SK-N-SH (cell line): ENCODE results near the gene PBLD. TPM values are rescaled to one million over a fixed set of nuclear protein-coding genes. Genes with fewer than 3 reads are reported as not detected.

Experiments used
- CTCF ChIA-PET: fragments of 300-600, 350-600 bp; formaldehyde crosslinking; extraction: SDS; loops from one replicate; lab custom pipeline; 2021; lab: Yijun Ruan, JAX
- POLR2A ChIA-PET: fragments of 350-600 bp; sonication (Branson Sonifier 250); formaldehyde crosslinking; extraction: SDS; loops from one replicate; lab custom pipeline; 2020; ENCODE audit warnings: antibody characterized with exemption, inconsistent platforms; lab: Yijun Ruan, JAX
- DNase-seq: peaks from one replicate; pipeline ENCODE4 v3.0.0; 2012
- H2AFZ ChIP-seq: fragments of 200-600 bp; sonication (generic); 2 replicates; pipeline ENCODE4 v1.8.1; 2016; ENCODE audit warnings: antibody characterized with exemption, mild to moderate bottlenecking, low read depth
- H3F3A ChIP-seq: fragments of 200-600 bp; sonication (generic); replicated peaks from 2 replicates; pipeline ENCODE3; 2016; ENCODE audit warnings: antibody characterized with exemption, mild to moderate bottlenecking; ENCODE audit not compliant: insufficient read depth
- H3K27ac ChIP-seq, 2 experiments: fragments of 200-500 bp in 1 of 2; fragments of 200-600 bp in 1 of 2; sonication (Bioruptor generic) in 1 of 2; sonication (generic), shearing (Covaris generic) in 1 of 2; 2 replicates each; pipeline versions ENCODE4 v1.5.1 to v1.6.1; 2014 to 2016; ENCODE audit warnings: low read depth in 2 of 2, inconsistent platforms in 1 of 2, low read length in 1 of 2, mild to moderate bottlenecking in 1 of 2, mixed read lengths in 1 of 2
- H3K27me3 ChIP-seq: fragments of 200-600 bp; sonication (generic), shearing (Covaris generic); 2 replicates; pipeline ENCODE4 v1.6.1; 2016; ENCODE audit warnings: mixed run types; ENCODE audit not compliant: insufficient read depth
- H3K36me3 ChIP-seq, 2 experiments: fragments of 200-500 bp in 1 of 2; fragments of 200-600 bp in 1 of 2; sonication (Bioruptor generic) in 1 of 2; sonication (generic) in 1 of 2; replicated peaks in 1 of 2; 2 replicates each; pipeline versions ENCODE3 to v1.5.1; 2014 to 2016; ENCODE audit warnings: low read length in 1 of 2, mild to moderate bottlenecking in 1 of 2; ENCODE audit not compliant: insufficient read depth in 2 of 2, control insufficient read depth in 1 of 2
- H3K4me1 ChIP-seq, 2 experiments: fragments of 200-500 bp in 1 of 2; fragments of 200-600 bp in 1 of 2; sonication (Bioruptor generic) in 1 of 2; sonication (generic), shearing (Covaris generic) in 1 of 2; 2 replicates each; pipeline versions ENCODE4 v1.5.1 to v1.6.1; 2014 to 2016; ENCODE audit warnings: low read depth in 1 of 2, low read length in 1 of 2, mixed run types in 1 of 2; ENCODE audit not compliant: insufficient read depth in 2 of 2, control insufficient read depth in 1 of 2
- H3K4me2 ChIP-seq: fragments of 200-600 bp; sonication (generic), shearing (Covaris generic); 2 replicates; pipeline ENCODE4 v1.6.1; 2017; ENCODE audit warnings: mixed run types
- H3K4me3 ChIP-seq, 2 experiments: fragments of 200-500 bp in 1 of 2; fragments of 200-600 bp in 1 of 2; sonication (Bioruptor generic) in 1 of 2; sonication (generic), shearing (Covaris generic) in 1 of 2; 2 replicates each; pipeline versions ENCODE4 v1.5.1 to v1.8.1; 2014 to 2016; ENCODE audit warnings: low read depth in 2 of 2, inconsistent platforms in 1 of 2, low read length in 1 of 2, mild to moderate bottlenecking in 1 of 2, mixed read lengths in 1 of 2, moderate library complexity in 1 of 2
- H3K79me2 ChIP-seq: fragments of 200-600 bp; sonication (generic); 2 replicates; pipeline ENCODE4 v1.8.1; 2017; ENCODE audit warnings: mild to moderate bottlenecking; ENCODE audit not compliant: insufficient read depth
- H3K9ac ChIP-seq: fragments of 200-600 bp; sonication (generic); 2 replicates; pipeline ENCODE4 v1.6.1; 2017; ENCODE audit warnings: mixed run types
- H3K9me2 ChIP-seq: fragments of 200-600 bp; sonication (generic); 2 replicates; pipeline ENCODE4 v1.6.1; 2017; ENCODE audit warnings: mixed run types
- H3K9me3 ChIP-seq: fragments of 200-600 bp; sonication (generic); 2 replicates; pipeline ENCODE4 v1.6.1; 2017; ENCODE audit warnings: mixed run types, mild to moderate bottlenecking, moderate library complexity
- H4K20me1 ChIP-seq: fragments of 200-600 bp; sonication (generic); 2 replicates; pipeline ENCODE4 v1.6.1; 2017; ENCODE audit warnings: mild to moderate bottlenecking, mixed run types; ENCODE audit not compliant: insufficient read depth
- ELF1 ChIP-seq: IDR thresholded peaks from 2 replicates; pipeline ENCODE4 v1.4.0; 2012
- EP300 ChIP-seq, 2 experiments: IDR thresholded peaks; 2 replicates each; pipeline versions ENCODE4 v1.4.0 to v1.6.1; 2012; ENCODE audit warnings: borderline replicate concordance in 1 of 2, low read depth in 1 of 2, low read length in 1 of 2
- EZH2phosphoT487 ChIP-seq: fragments of 200-600 bp; sonication (generic); IDR thresholded peaks from 2 replicates; pipeline ENCODE4 v1.6.1; 2017; ENCODE audit warnings: low read depth, mixed run types, mild to moderate bottlenecking, antibody characterized with exemption, moderate library complexity, borderline replicate concordance
- FOSL2 ChIP-seq: IDR thresholded peaks from 2 replicates; pipeline ENCODE4 v1.4.0; 2012; ENCODE audit warnings: low read depth, mild to moderate bottlenecking, moderate library complexity, borderline replicate concordance
- FOXJ3 ChIP-seq: sonication (generic); formaldehyde crosslinking; IDR thresholded peaks from 2 replicates; pipeline ENCODE4 v1.5.1; 2020; ENCODE audit warnings: mild to moderate bottlenecking, missing genetic modification reagents
- NFIC ChIP-seq: IDR thresholded peaks from 2 replicates; pipeline ENCODE4 v1.4.0; 2012; ENCODE audit warnings: borderline replicate concordance
- POLR2AphosphoS5 ChIP-seq: IDR thresholded peaks from 2 replicates; pipeline ENCODE4 v1.6.1; 2012; ENCODE audit warnings: low read depth, low read length
- TAF1 ChIP-seq: IDR thresholded peaks from 2 replicates; pipeline ENCODE4 v1.6.1; 2012; ENCODE audit warnings: low read depth, mild to moderate bottlenecking, low read length, moderate library complexity, borderline replicate concordance
- TEAD4 ChIP-seq: IDR thresholded peaks from 2 replicates; pipeline ENCODE4 v1.4.0; 2012; ENCODE audit warnings: mild to moderate bottlenecking, borderline replicate concordance; ENCODE audit not compliant: insufficient read depth
- WGBS: methylation state at CpG from one replicate; pipeline ENCODE4 v1.1.6; 2017; ENCODE audit warnings: low lambda C conversion rate; 5-methylcytosine and 5-hydroxymethylcytosine counted together
- polyA plus RNA-seq, 3 experiments: library from polyadenylated mRNA; depleted of rRNA; stranded (reverse); fragments of >200 nt; gene quantifications; 2 replicates each; pipeline ENCODE4 v1.2.3, GENCODE V29; 2012
- TF ChIP-seq, protein P1 (sequence below): IDR thresholded peaks from 2 replicates; pipeline ENCODE4 v1.4.0; 2012; ENCODE audit warnings: low read depth, borderline replicate concordance
- TF ChIP-seq, protein P2 (sequence below): fragments of 150-350 bp; IDR thresholded peaks from 2 replicates; pipeline ENCODE4 v1.6.1; 2017; ENCODE audit warnings: antibody characterized with exemption, low read length, low read depth, borderline replicate concordance
- TF ChIP-seq, protein P3 (sequence below): IDR thresholded peaks from 2 replicates; pipeline ENCODE4; 2012
- TF ChIP-seq, protein P4 (sequence below): IDR thresholded peaks from 2 replicates; pipeline ENCODE4 v1.4.0; 2012; ENCODE audit warnings: low read depth
- TF ChIP-seq, protein P5 (sequence below): fragments of 200-600 bp; sonication (generic); IDR thresholded peaks from 2 replicates; pipeline ENCODE4 v1.6.1; 2017; ENCODE audit warnings: antibody characterized with exemption, mild to moderate bottlenecking, moderate library complexity

The PBLD gene
- polyA plus RNA-seq, 1 of the 3 experiments (the other 2 are of a cell fraction) = 0.94 TPM

DNA sequence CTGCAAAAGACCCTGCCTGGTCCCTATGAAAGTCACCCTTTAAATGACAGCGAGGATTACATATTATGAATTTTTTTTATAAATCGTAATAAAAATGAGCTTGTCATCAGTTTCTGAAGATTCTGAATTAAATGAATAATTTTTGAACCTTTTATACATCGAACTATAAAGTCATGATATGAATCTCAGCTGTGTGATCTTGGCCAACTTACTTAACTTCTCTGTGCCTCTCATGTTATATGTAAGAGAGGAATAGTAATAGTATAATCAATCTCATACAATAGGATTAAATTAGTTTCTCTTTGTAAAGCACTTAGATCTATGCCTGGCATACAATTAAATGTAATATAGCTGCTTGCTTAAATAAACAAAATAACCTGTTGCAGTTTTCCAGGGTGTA is 95.6 kb downstream of the PBLD start:
- H3K4me1 ChIP-seq = no peaks in the 10 kb centered on the region; a peak in 1 of 4 replicates
- H3K79me2 ChIP-seq = no peaks in the 10 kb centered on the region
- no peak overlapping the region for H2AFZ ChIP-seq
- H3K9me2 ChIP-seq = no peaks in the 10 kb centered on the region
- ChIA-PET POLR2A (no interaction called here), CTCF (interaction anchor here (3.0 kb wide), 1 partner anchor 25 kb away, joined by 12 read pairs; no protein-coding TSS in a partner anchor)
- H3K36me3 ChIP-seq = no peaks in the 10 kb centered on the region
- no peaks in the 10 kb centered on the region; the same call in 1 of the 2 replicates for H3K27me3 ChIP-seq
- no peak for DNase-seq
- no peak overlapping the region for H3K9ac ChIP-seq
- WGBS = 48% methylated on average over 3 of the region's 3 CpGs
- H3K27ac ChIP-seq = no peak overlapping the region
- peaks cover 3% of the 10 kb centered on the region for H3F3A ChIP-seq
- TF ChIP-seq, protein P1, sequence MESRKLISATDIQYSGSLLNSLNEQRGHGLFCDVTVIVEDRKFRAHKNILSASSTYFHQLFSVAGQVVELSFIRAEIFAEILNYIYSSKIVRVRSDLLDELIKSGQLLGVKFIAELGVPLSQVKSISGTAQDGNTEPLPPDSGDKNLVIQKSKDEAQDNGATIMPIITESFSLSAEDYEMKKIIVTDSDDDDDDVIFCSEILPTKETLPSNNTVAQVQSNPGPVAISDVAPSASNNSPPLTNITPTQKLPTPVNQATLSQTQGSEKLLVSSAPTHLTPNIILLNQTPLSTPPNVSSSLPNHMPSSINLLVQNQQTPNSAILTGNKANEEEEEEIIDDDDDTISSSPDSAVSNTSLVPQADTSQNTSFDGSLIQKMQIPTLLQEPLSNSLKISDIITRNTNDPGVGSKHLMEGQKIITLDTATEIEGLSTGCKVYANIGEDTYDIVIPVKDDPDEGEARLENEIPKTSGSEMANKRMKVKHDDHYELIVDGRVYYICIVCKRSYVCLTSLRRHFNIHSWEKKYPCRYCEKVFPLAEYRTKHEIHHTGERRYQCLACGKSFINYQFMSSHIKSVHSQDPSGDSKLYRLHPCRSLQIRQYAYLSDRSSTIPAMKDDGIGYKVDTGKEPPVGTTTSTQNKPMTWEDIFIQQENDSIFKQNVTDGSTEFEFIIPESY = no peak
- TF ChIP-seq FOSL2 = no peak
- H3K4me3 ChIP-seq = no peak overlapping the region
- H4K20me1 ChIP-seq = no peaks in the 10 kb centered on the region
- H3K9me3 ChIP-seq = no peaks in the 10 kb centered on the region
- H3K4me2 ChIP-seq = no peak overlapping the region

DNA sequence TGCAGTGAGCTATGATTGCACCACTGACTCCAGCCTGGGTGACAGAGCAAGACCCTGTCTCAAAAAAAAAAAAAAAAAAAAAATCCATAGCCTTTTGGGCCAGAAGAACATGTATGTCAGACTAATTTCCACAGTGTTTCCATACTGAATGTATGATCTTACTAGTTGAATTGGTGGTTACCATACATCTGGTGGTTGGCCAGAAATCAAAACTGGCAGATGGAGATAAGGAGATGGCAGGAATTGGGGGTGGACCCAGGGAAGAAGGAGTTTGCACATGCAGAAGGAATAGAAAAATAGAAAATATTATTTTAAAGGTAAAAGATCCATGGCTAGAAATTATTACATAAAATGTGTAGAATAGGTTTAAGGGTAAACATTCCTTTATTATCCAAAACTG is 97.1 kb downstream of the PBLD start:
- Histone ChIP-seq H2AFZ (no peak overlapping the region), H3K27me3 (no peaks in the 10 kb centered on the region; the same call in 1 of the 2 replicates), H3K9ac (no peak overlapping the region), H3K9me2 (no peaks in the 10 kb centered on the region), H3K4me2 (no peak overlapping the region), H3K9me3 (no peaks in the 10 kb centered on the region), H3K27ac (no peak overlapping the region), H3K4me3 (no peak overlapping the region), H3K4me1 (peaks cover 0 to 4% of the 10 kb centered on the region in 2 experiments; a peak in 2 of 4 replicates), H4K20me1 (no peaks in the 10 kb centered on the region), H3K79me2 (no peaks in the 10 kb centered on the region), H3K36me3 (no peaks in the 10 kb centered on the region), H3F3A (peaks cover 3% of the 10 kb centered on the region)
- DNase-seq = peak; percentile 32
- CTCF ChIA-PET = interaction anchor here (1.1 to 3.0 kb wide), 2 partner anchors 23 to 66 kb away, joined by 4 to 12 read pairs; no protein-coding TSS in a partner anchor
- POLR2A ChIA-PET = no interaction called here
- TF ChIP-seq, protein P2, sequence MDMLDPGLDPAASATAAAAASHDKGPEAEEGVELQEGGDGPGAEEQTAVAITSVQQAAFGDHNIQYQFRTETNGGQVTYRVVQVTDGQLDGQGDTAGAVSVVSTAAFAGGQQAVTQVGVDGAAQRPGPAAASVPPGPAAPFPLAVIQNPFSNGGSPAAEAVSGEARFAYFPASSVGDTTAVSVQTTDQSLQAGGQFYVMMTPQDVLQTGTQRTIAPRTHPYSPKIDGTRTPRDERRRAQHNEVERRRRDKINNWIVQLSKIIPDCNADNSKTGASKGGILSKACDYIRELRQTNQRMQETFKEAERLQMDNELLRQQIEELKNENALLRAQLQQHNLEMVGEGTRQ = no peak
- no peak for TF ChIP-seq NFIC
- TF ChIP-seq, protein P3, sequence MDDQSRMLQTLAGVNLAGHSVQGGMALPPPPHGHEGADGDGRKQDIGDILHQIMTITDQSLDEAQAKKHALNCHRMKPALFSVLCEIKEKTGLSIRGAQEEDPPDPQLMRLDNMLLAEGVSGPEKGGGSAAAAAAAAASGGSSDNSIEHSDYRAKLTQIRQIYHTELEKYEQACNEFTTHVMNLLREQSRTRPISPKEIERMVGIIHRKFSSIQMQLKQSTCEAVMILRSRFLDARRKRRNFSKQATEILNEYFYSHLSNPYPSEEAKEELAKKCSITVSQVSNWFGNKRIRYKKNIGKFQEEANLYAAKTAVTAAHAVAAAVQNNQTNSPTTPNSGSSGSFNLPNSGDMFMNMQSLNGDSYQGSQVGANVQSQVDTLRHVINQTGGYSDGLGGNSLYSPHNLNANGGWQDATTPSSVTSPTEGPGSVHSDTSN = no peak
- no peak for TF ChIP-seq EZH2phosphoT487
- no peak for TF ChIP-seq FOSL2
- no peak for TF ChIP-seq POLR2AphosphoS5
- no peak for TF ChIP-seq FOXJ3
- TF ChIP-seq, protein P4, sequence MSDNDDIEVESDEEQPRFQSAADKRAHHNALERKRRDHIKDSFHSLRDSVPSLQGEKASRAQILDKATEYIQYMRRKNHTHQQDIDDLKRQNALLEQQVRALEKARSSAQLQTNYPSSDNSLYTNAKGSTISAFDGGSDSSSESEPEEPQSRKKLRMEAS = no peak
- no peak for TF ChIP-seq ELF1
- TF ChIP-seq, protein P5, sequence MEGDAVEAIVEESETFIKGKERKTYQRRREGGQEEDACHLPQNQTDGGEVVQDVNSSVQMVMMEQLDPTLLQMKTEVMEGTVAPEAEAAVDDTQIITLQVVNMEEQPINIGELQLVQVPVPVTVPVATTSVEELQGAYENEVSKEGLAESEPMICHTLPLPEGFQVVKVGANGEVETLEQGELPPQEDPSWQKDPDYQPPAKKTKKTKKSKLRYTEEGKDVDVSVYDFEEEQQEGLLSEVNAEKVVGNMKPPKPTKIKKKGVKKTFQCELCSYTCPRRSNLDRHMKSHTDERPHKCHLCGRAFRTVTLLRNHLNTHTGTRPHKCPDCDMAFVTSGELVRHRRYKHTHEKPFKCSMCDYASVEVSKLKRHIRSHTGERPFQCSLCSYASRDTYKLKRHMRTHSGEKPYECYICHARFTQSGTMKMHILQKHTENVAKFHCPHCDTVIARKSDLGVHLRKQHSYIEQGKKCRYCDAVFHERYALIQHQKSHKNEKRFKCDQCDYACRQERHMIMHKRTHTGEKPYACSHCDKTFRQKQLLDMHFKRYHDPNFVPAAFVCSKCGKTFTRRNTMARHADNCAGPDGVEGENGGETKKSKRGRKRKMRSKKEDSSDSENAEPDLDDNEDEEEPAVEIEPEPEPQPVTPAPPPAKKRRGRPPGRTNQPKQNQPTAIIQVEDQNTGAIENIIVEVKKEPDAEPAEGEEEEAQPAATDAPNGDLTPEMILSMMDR = no peak
- no peak for TF ChIP-seq TEAD4
- no peak for TF ChIP-seq TAF1
- TF ChIP-seq EP300 (IDR thresholded peaks at IDR 0.05; ENCODE audit: borderline replicate concordance in 1 of 2, low read depth in 1 of 2, low read length in 1 of 2) = no peak
